Trophoblast cell (in vitro differentiated cells and primary cell): ENCODE measurements around the gene P3H2.

Source experiments
- DNase-seq, 2 donors: peaks; one replicate each; pipeline ENCODE4 v3.0.0-alpha.2; 2016
- H2AFZ ChIP-seq: 2 replicates; pipeline ENCODE4 v1.6.1; 2013; ENCODE audit warnings: low read length, moderate library complexity, mild to moderate bottlenecking; ENCODE audit not compliant: insufficient read depth, poor library complexity
- H2AK5ac ChIP-seq: 2 replicates; pipeline ENCODE4 v1.6.1; 2013; ENCODE audit warnings: mild to moderate bottlenecking, low read length
- H2BK120ac ChIP-seq: 2 replicates; pipeline ENCODE4 v1.6.1; 2013; ENCODE audit warnings: low read length, mild to moderate bottlenecking, moderate library complexity; ENCODE audit not compliant: insufficient read depth, poor library complexity
- H2BK12ac ChIP-seq: 2 replicates; pipeline ENCODE4 v1.6.1; 2013; ENCODE audit warnings: mild to moderate bottlenecking, low read length, moderate library complexity
- H2BK5ac ChIP-seq: 2 replicates; pipeline ENCODE4 v1.6.1; 2013; ENCODE audit warnings: low read length, low read depth, moderate library complexity, mild to moderate bottlenecking; ENCODE audit not compliant: poor library complexity
- H3K14ac ChIP-seq: 2 replicates; pipeline ENCODE4 v1.6.1; 2013; ENCODE audit warnings: mild to moderate bottlenecking, low read length
- H3K18ac ChIP-seq: 2 replicates; pipeline ENCODE4 v1.6.1; 2013; ENCODE audit warnings: mild to moderate bottlenecking, low read length
- H3K23ac ChIP-seq: 2 replicates; pipeline ENCODE4 v1.6.1; 2013; ENCODE audit warnings: low read length
- H3K27ac ChIP-seq: 2 replicates; pipeline ENCODE4 v1.5.1; 2013; ENCODE audit warnings: low read depth, mild to moderate bottlenecking, inconsistent platforms, low read length, moderate library complexity
- H3K27me3 ChIP-seq: 2 replicates; pipeline ENCODE4 v1.6.1; 2013; ENCODE audit warnings: inconsistent platforms, mild to moderate bottlenecking, low read length, moderate library complexity; ENCODE audit not compliant: insufficient read depth
- H3K36me3 ChIP-seq, 2 experiments: 1 replicate in 1 of 2; 2 replicates in 1 of 2; pipeline ENCODE4 v1.6.1; 2013; ENCODE audit warnings: low read length in 2 of 2, mild to moderate bottlenecking in 2 of 2, moderate library complexity in 1 of 2; ENCODE audit not compliant: insufficient read depth in 2 of 2, control insufficient read depth in 1 of 2
- H3K4ac ChIP-seq: 2 replicates; pipeline ENCODE4 v1.6.1; 2013; ENCODE audit warnings: low read depth, mild to moderate bottlenecking, low read length, moderate library complexity
- H3K4me1 ChIP-seq, 2 experiments: 1 replicate in 1 of 2; 2 replicates in 1 of 2; pipeline ENCODE4 v1.6.1; 2013; ENCODE audit warnings: low read length in 2 of 2, mild to moderate bottlenecking in 2 of 2, moderate library complexity in 1 of 2; ENCODE audit not compliant: insufficient read depth in 2 of 2, control insufficient read depth in 1 of 2
- H3K4me2 ChIP-seq: 2 replicates; pipeline ENCODE4 v1.6.1; 2013; ENCODE audit warnings: inconsistent platforms, mild to moderate bottlenecking, low read length, moderate library complexity
- H3K4me3 ChIP-seq: 2 replicates; pipeline ENCODE4 v1.5.1; 2013; ENCODE audit warnings: mild to moderate bottlenecking, low read depth, low read length, inconsistent platforms
- H3K79me1 ChIP-seq: one replicate; pipeline ENCODE4 v1.6.1; 2013; ENCODE audit warnings: low read length
- H3K79me2 ChIP-seq: 2 replicates; pipeline ENCODE4 v1.6.1; 2013; ENCODE audit warnings: low read length, mild to moderate bottlenecking; ENCODE audit not compliant: control insufficient read depth, insufficient read depth, poor library complexity
- H3K9ac ChIP-seq: 2 replicates; pipeline ENCODE4 v1.6.1; 2013; ENCODE audit warnings: mild to moderate bottlenecking, low read length
- H3K9me3 ChIP-seq: 2 replicates; pipeline ENCODE4 v1.6.1; 2013; ENCODE audit warnings: low read depth, mild to moderate bottlenecking, control low read depth, inconsistent platforms, low read length; ENCODE audit not compliant: insufficient read depth
- H4K12ac ChIP-seq: 2 replicates; pipeline ENCODE4 v1.6.1; 2013; ENCODE audit warnings: low read depth, mild to moderate bottlenecking, low read length, moderate library complexity
- H4K8ac ChIP-seq: 2 replicates; pipeline ENCODE4 v1.6.1; 2013; ENCODE audit warnings: low read depth, mild to moderate bottlenecking, low read length, moderate library complexity
- H4K91ac ChIP-seq: one replicate; pipeline ENCODE4 v1.6.1; 2013; ENCODE audit warnings: low read depth, mild to moderate bottlenecking, low read length, moderate library complexity
- WGBS: extraction: QIAGEN DNeasy Blood & Tissue Kit; methylation state at CpG from one replicate; pipeline ENCODE4 v1.1.7; 2013; ENCODE audit warnings: missing lambda C conversion rate; ENCODE audit not compliant: insufficient read length, insufficient coverage; ENCODE audit errors: extremely low coverage; 5-methylcytosine and 5-hydroxymethylcytosine counted together

Gene P3H2

DNA sequence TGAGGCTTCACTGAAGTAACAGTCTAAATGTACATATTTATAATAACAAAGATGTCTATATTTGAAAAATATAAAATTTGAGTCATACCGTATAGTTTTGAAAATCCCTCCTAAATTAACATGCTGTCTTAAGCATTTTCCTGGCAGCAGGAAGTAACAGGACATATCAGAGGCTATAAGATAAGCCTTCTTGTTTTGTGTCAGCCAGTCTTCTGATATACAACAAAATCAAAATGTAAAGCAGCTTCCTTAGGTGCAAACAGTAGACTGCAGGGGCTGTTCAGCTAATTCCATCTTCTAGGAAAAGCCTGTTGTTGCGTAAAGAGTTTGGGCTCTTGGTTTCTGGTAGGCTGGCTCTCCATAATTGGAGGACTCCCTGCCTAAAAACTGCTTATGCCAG, 56.0 kb downstream of the P3H2 start:
- no CpG with 5 or more reads among the region's 2 CpGs for WGBS

DNA sequence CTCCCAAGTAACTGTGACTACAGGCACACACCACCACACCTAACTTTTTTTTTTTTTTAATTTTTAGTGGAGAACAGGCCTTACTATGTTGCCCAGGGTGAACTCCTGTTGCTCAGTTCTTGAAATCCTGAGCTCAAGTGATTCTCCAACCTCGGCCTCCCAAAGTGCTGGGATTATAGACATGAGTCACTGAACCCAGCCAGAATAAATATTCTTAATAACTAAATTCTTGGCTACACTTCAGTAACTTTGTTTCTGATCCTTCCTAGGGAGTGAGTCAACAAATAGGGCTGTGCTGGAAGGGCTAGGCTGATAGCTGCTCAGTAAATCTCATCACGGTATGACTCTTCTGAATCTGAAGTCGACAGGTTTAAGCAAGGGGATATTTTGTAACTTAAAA, 56.6 kb downstream of the P3H2 start:
- no peak overlapping the region for H2AFZ ChIP-seq
- no peaks in the 10 kb centered on the region for H3K9me3 ChIP-seq
- no peak overlapping the region for H2BK12ac ChIP-seq
- H3K36me3 ChIP-seq: no peaks in the 10 kb centered on the region
- no peaks in the 10 kb centered on the region for H3K27me3 ChIP-seq
- H3K14ac ChIP-seq: no peak overlapping the region
- no peak overlapping the region for H3K4ac ChIP-seq
- no peak overlapping the region for H4K8ac ChIP-seq
- no peaks in the 10 kb centered on the region for H3K79me2 ChIP-seq
- no peak overlapping the region for H3K9ac ChIP-seq
- H3K79me1 ChIP-seq: peaks cover 4% of the 10 kb centered on the region
- H4K12ac ChIP-seq: no peak overlapping the region
- peaks cover 4 to 5% of the 10 kb centered on the region in 2 experiments for H3K4me1 ChIP-seq
- H4K91ac ChIP-seq: no peak overlapping the region
- no peak overlapping the region for H3K4me2 ChIP-seq
- no peak overlapping the region for H3K4me3 ChIP-seq
- no peak overlapping the region for H3K27ac ChIP-seq
- H2BK120ac ChIP-seq: no peak overlapping the region
- H2BK5ac ChIP-seq: no peak overlapping the region
- DNase-seq: no peak
- WGBS: no CpG with 5 or more reads among the region's 3 CpGs
- H3K18ac ChIP-seq: no peak overlapping the region
- H3K23ac ChIP-seq: no peak overlapping the region
- H2AK5ac ChIP-seq: no peak overlapping the region

More for the DNA sequence above, 56.0 kb downstream of the P3H2 start:
- Histone ChIP-seq H3K4me1 (no peaks in the 10 kb centered on the region), H2BK5ac (no peak overlapping the region), H4K8ac (no peak overlapping the region), H3K4ac (no peak overlapping the region), H3K79me2 (no peaks in the 10 kb centered on the region), H2BK120ac (no peak overlapping the region), H3K9me3 (no peaks in the 10 kb centered on the region), H3K27me3 (no peaks in the 10 kb centered on the region), H2AK5ac (no peak overlapping the region), H4K91ac (no peak overlapping the region), H3K23ac (no peak overlapping the region), H3K4me2 (no peak overlapping the region), H3K18ac (no peak overlapping the region), H3K4me3 (no peak overlapping the region), H2BK12ac (no peak overlapping the region), H2AFZ (no peak overlapping the region), H3K9ac (no peak overlapping the region), H3K27ac (no peak overlapping the region), H4K12ac (no peak overlapping the region), H3K14ac (no peak overlapping the region), H3K36me3 (no peaks in the 10 kb centered on the region), H3K79me1 (no peaks in the 10 kb centered on the region)
- DNase-seq: no peak

DNA sequence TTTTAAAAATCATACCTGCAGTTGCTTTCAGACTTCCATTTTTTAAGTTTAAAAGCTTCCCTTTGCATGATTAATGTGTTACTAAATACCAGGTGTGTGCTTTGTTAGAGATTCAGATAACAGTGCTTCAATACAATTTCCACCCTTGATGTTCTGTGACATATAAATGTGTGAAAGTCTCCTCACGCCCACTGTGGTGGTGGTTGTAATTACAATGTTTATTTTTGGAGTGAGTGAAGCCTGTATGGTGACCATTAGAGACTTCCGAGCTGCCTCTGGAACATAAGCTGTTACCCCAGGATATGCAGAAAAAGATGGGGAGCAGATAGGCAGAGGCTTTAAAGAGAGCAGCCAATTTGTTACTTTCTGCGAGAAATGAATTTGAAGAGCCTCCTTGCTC, 57.2 kb downstream of the P3H2 start:
- H3K79me2 ChIP-seq: no peaks in the 10 kb centered on the region
- no peak overlapping the region for H4K12ac ChIP-seq
- no peak overlapping the region for H3K9ac ChIP-seq
- no peaks in the 10 kb centered on the region for H3K9me3 ChIP-seq
- H3K14ac ChIP-seq: no peak overlapping the region
- peaks cover 8 to 9% of the 10 kb centered on the region in 2 experiments for H3K4me1 ChIP-seq
- no peak overlapping the region for H2BK5ac ChIP-seq
- no peak overlapping the region for H3K18ac ChIP-seq
- H2AFZ ChIP-seq: no peak overlapping the region
- H3K36me3 ChIP-seq: no peaks in the 10 kb centered on the region
- no peak overlapping the region for H2BK120ac ChIP-seq
- H3K23ac ChIP-seq: no peak overlapping the region
- no peak for DNase-seq
- H3K27ac ChIP-seq: no peak overlapping the region
- H4K8ac ChIP-seq: no peak overlapping the region
- H3K27me3 ChIP-seq: no peaks in the 10 kb centered on the region
- H3K4ac ChIP-seq: no peak overlapping the region
- no CpG with 5 or more reads among the region's 3 CpGs for WGBS
- H3K4me2 ChIP-seq: no peak overlapping the region
- peaks cover 5% of the 10 kb centered on the region for H3K79me1 ChIP-seq
- no peak overlapping the region for H2AK5ac ChIP-seq
- H3K4me3 ChIP-seq: no peak overlapping the region
- no peak overlapping the region for H4K91ac ChIP-seq
- no peak overlapping the region for H2BK12ac ChIP-seq

DNA sequence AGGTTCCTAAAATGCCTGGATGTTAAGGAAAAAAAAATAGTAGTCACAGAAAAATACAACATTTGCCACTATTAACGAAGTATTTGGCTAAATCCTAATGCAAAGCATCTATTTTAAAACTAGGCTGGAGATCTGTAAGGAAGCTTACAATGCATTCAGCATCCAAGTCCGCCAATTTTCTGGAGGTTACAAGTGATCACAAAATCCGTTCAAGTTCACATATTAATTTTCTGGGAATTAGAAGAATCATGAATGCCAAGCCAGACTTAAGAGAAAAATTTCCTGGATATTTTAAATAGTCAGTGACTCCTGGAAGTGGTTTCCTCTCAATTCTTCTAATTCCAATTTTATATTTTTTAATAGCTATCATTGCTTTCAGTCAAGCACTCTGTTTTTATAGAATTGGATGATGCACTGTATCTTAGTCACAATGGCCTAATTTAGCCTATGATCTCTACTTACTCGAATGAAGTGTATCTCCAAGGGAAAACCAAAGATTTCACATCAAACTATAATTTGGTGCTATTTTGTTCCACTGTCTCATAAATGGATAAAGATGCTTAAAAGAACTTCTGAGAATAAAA, 60.4 kb downstream of the P3H2 start:
- H3K23ac ChIP-seq: no peak overlapping the region
- no peaks in the 10 kb centered on the region for H3K27me3 ChIP-seq
- H3K9ac ChIP-seq: no peak overlapping the region
- no peak overlapping the region for H2BK5ac ChIP-seq
- H2AFZ ChIP-seq: no peak overlapping the region
- no peaks in the 10 kb centered on the region for H3K79me2 ChIP-seq
- H3K4me2 ChIP-seq: no peak overlapping the region
- no peaks in the 10 kb centered on the region for H3K36me3 ChIP-seq
- no peaks in the 10 kb centered on the region for H3K9me3 ChIP-seq
- H3K4me1 ChIP-seq: peaks cover 8 to 9% of the 10 kb centered on the region in 2 experiments
- H4K12ac ChIP-seq: no peak overlapping the region
- H3K79me1 ChIP-seq: peaks cover 5% of the 10 kb centered on the region
- no peak overlapping the region for H4K8ac ChIP-seq
- no peak overlapping the region for H3K14ac ChIP-seq
- no peak overlapping the region for H2BK120ac ChIP-seq
- H3K4me3 ChIP-seq: no peak overlapping the region
- no CpG with 5 or more reads among the region's 4 CpGs for WGBS
- DNase-seq: no peak
- no peak overlapping the region for H3K27ac ChIP-seq
- H3K18ac ChIP-seq: no peak overlapping the region
- H4K91ac ChIP-seq: no peak overlapping the region
- H2AK5ac ChIP-seq: no peak overlapping the region
- H2BK12ac ChIP-seq: no peak overlapping the region
- H3K4ac ChIP-seq: no peak overlapping the region
